Measurements from ENCODE around the gene LRRC1.

GRCh38 chr6:53917464-53917842 lies 122.6 kb downstream of the LRRC1 start:
- TF ChIP-seq CTCF (optimal IDR thresholded peaks at IDR 0.05 in 1 of 3, IDR thresholded peaks at IDR 0.05 in 1 of 3, conservative IDR thresholded peaks at IDR 0.05 in 1 of 3; ENCODE audit: extremely low read depth in 1 of 3, insufficient read depth in 2 of 3, low read length in 3 of 3): no peak
- TF ChIP-seq EZH2 (IDR thresholded peaks at IDR 0.05; ENCODE audit: low read length): no peak

All from keratinocyte (primary cell).